ENCODE measurements around the gene POLR1E. TPM values are rescaled to one million over a fixed set of nuclear protein-coding genes. Genes with fewer than 3 reads are reported as not detected.

Gene POLR1E
- total RNA-seq, 1 experiment from 2014 or later, result 45.8 TPM

DNA sequence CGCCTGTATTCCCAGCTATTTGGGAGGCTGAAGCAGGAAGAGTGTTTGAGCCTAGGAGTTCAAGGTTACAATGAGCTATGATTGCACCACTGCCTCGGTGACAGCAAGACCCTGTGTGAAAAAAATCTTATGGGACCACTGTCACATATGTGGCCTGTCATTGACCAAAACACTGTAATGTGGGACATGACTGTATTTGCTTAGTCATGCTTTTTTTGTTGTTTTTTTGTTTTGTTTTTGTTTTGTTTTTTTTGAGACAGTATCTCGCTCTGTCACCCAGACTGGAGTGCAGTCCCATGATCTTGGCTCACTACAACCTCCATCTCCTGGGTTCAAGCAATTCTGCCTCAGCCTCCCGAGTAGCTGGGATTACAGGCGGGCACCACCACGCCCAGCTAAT, 13.5 kb downstream of the POLR1E start:
- Histone ChIP-seq H3K56ac (ENCODE audit: insufficient read length, low read depth, low read length) (no peak overlapping the region), H2AFZ (ENCODE audit: low read length) (no peak overlapping the region), H4K20me1 (ENCODE audit: control insufficient read depth, insufficient read depth, insufficient read length) (no peaks in the 10 kb centered on the region), H3K23ac (ENCODE audit: insufficient read length, low read depth, low read length) (no peak overlapping the region), H3K23me2 (ENCODE audit: insufficient read length, low read depth, low read length, poor library complexity, severe bottlenecking) (no peaks in the 10 kb centered on the region), H2BK5ac (ENCODE audit: insufficient read length, low read length) (no peak overlapping the region), H3T11ph (ENCODE audit: low read length) (no peak overlapping the region), H2BK120ac (ENCODE audit: low read depth, low read length, poor library complexity, severe bottlenecking) (no peak overlapping the region), H4K91ac (ENCODE audit: insufficient read length, low read depth, low read length) (no peak overlapping the region), H2AK5ac (ENCODE audit: insufficient read length, low read length) (no peak overlapping the region), H3K4me1 (ENCODE audit: insufficient read depth, low read length) (no peaks in the 10 kb centered on the region), H3K27me3 (ENCODE audit: insufficient read depth, low read length) (no peaks in the 10 kb centered on the region), H2BK15ac (ENCODE audit: low read depth, low read length) (no peak overlapping the region), H3K79me1 (ENCODE audit: insufficient read depth, low read depth, low read length, poor library complexity, severe bottlenecking) (no peaks in the 10 kb centered on the region), H3K79me2 (ENCODE audit: insufficient read depth, low read length) (no peaks in the 10 kb centered on the region), H2BK20ac (ENCODE audit: low read depth, low read length, poor library complexity, severe bottlenecking) (no peak overlapping the region), H3K27ac (ENCODE audit: insufficient read length, low read depth, low read length) (no peak overlapping the region), H3K14ac (ENCODE audit: insufficient read depth, low read length) (no peak overlapping the region), H4K8ac (replicated peaks; ENCODE audit: insufficient read length, low read depth, low read length) (no peak overlapping the region), H2BK12ac (ENCODE audit: insufficient read length, low read depth, low read length) (no peak overlapping the region), H4K5ac (ENCODE audit: insufficient read length, low read depth, low read length) (no peak overlapping the region), H3K4me2 (ENCODE audit: insufficient read depth, insufficient read length, low read length) (no peak overlapping the region), H3K4ac (ENCODE audit: low read depth, low read length) (no peak overlapping the region), H3K18ac (ENCODE audit: insufficient read length, low read depth, low read length) (no peak overlapping the region), H3K9me3 (ENCODE audit: control insufficient read depth, low read depth, low read length) (no peaks in the 10 kb centered on the region), H3K9ac (ENCODE audit: extremely low read depth, insufficient read length, low read length) (no peak overlapping the region)
- no peaks in the 10 kb centered on the region for H3K9me3 Mint-ChIP-seq
- no peaks in the 10 kb centered on the region for H3K4me1 Mint-ChIP-seq
- WGBS (ENCODE audit: extremely low coverage, insufficient read length, low lambda C conversion rate), result no CpG with 5 or more reads among the region's 6 CpGs
- peaks cover 61 to 84% (median 82%) of the 10 kb centered on the region in 3 experiments for H3K36me3 Mint-ChIP-seq (ENCODE audit: insufficient read depth in 1 of 3, low read depth in 3 of 3)
- no peak overlapping the region for H3K27ac Mint-ChIP-seq
- no peak overlapping the region for H3K4me3 Mint-ChIP-seq
- DNase-seq, result no peak
- TF ChIP-seq, protein P1, sequence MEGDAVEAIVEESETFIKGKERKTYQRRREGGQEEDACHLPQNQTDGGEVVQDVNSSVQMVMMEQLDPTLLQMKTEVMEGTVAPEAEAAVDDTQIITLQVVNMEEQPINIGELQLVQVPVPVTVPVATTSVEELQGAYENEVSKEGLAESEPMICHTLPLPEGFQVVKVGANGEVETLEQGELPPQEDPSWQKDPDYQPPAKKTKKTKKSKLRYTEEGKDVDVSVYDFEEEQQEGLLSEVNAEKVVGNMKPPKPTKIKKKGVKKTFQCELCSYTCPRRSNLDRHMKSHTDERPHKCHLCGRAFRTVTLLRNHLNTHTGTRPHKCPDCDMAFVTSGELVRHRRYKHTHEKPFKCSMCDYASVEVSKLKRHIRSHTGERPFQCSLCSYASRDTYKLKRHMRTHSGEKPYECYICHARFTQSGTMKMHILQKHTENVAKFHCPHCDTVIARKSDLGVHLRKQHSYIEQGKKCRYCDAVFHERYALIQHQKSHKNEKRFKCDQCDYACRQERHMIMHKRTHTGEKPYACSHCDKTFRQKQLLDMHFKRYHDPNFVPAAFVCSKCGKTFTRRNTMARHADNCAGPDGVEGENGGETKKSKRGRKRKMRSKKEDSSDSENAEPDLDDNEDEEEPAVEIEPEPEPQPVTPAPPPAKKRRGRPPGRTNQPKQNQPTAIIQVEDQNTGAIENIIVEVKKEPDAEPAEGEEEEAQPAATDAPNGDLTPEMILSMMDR (conservative IDR thresholded peaks at IDR 0.05), result no peak
- H3K27me3 Mint-ChIP-seq (ENCODE audit: low read depth), result no peaks in the 10 kb centered on the region
